Measurements from ENCODE around the gene CPAMD8. TPM values are rescaled to one million over a fixed set of nuclear protein-coding genes. Genes with fewer than 3 reads are reported as not detected.
"Not testable (repeated sequence)": the region's sequence is repeated elsewhere in the genome, so short reads cannot be mapped to it uniquely, and the experiment has no call there.

The CPAMD8 gene
- total and polyA plus RNA-seq, 2 experiments from 2014 or later: 7.9 to 17.6 TPM

DNA sequence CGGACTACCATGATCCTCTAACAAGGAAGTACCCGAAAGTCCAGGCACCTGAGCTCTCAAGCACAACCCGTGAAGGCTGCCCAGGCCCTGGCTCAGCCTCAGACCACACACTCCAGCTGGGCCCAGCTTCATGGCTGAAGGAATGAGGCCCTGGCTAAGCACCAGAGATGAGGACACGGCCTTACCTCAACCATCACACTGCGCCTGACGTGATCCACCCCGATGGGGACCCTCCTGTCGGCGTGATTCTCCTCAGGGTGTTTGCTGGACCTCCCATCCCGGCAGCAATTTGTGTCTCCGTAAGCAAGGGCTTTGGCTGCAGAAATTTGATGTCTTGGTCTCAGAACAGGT, 81.3 kb downstream of the CPAMD8 start:
- 94% methylated on average over 11 of the region's 11 CpGs for WGBS (ENCODE audit: low lambda C conversion rate, missing lambda C conversion rate)
- Histone ChIP-seq H3K9me2 (replicated peaks; ENCODE audit: insufficient read depth) (no peaks in the 10 kb centered on the region), H3K27me3 (no peaks in the 10 kb centered on the region), H3K4me3 (no peak overlapping the region), H3K4me1 (ENCODE audit: insufficient read depth) (no peaks in the 10 kb centered on the region), H3K36me3 (replicated peaks; ENCODE audit: insufficient read depth, low read depth) (no peaks in the 10 kb centered on the region), H3K27ac (no peak overlapping the region), H3K79me2 (no peaks in the 10 kb centered on the region), H3K9me3 (ENCODE audit: low read depth) (no peaks in the 10 kb centered on the region), H4K20me1 (ENCODE audit: insufficient read depth, poor library complexity, severe bottlenecking) (no peaks in the 10 kb centered on the region), H2AFZ (no peak overlapping the region), H3K4me2 (no peak overlapping the region)
- DNase-seq (ENCODE audit: low spot score): no peak
- no peak for TF ChIP-seq CTCF (IDR thresholded peaks at IDR 0.05; ENCODE audit: poor library complexity)
- TF ChIP-seq EZH2phosphoT487 (IDR thresholded peaks at IDR 0.05; ENCODE audit: low read depth, severe bottlenecking, unreplicated experiment): no peak
- no peak for TF ChIP-seq EZH2 (IDR thresholded peaks at IDR 0.05; ENCODE audit: borderline replicate concordance)

DNA sequence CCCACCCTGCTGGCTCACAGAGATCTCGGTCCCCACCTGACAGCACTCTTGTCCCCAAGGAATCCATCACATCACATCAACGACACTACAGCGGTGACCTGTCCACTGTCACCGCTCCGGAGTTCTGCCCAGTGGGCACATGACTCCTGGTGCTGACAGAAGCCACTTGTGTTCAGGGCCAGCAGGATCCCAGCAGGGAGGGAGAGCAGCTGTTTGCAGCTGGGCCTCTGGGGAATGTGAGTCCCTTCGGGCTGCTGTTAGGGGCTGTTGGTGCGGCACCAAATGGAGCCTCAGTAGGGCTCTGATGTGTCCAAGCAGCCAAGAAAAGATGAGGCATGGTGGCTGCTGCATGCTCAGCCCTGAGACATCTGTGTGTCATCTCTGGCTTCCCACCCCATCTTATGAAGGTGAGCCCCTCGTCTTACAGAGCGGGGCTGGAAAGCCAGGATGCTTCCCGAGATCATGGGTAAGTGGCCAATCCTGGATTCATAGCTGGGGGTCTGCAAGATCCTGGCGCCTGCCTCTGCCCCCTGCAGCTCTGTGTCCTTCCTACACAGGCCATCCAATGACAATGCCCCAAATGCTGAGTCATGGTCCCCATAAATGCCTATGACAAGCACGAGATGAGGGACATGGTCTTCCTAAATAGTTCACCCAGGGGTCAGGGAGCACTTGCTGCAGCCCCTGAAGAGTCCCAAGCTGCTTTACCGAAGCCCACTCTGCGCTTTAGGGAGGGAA, 81.8 kb downstream of the CPAMD8 start:
- H3K4me1 ChIP-seq (ENCODE audit: insufficient read depth): no peaks in the 10 kb centered on the region
- H3K9me2 ChIP-seq (replicated peaks; ENCODE audit: insufficient read depth): no peaks in the 10 kb centered on the region
- no peak overlapping the region for H3K4me2 ChIP-seq
- H4K20me1 ChIP-seq (ENCODE audit: insufficient read depth, poor library complexity, severe bottlenecking): no peaks in the 10 kb centered on the region
- no peaks in the 10 kb centered on the region for H3K27me3 ChIP-seq
- no peak for DNase-seq (ENCODE audit: low spot score)
- no peak for TF ChIP-seq EZH2 (IDR thresholded peaks at IDR 0.05; ENCODE audit: borderline replicate concordance)
- TF ChIP-seq CTCF (IDR thresholded peaks at IDR 0.05; ENCODE audit: poor library complexity): no peak
- no peak for TF ChIP-seq EZH2phosphoT487 (IDR thresholded peaks at IDR 0.05; ENCODE audit: low read depth, severe bottlenecking, unreplicated experiment)
- H3K79me2 ChIP-seq: no peaks in the 10 kb centered on the region
- H3K36me3 ChIP-seq (replicated peaks; ENCODE audit: insufficient read depth, low read depth): no peaks in the 10 kb centered on the region
- no peaks in the 10 kb centered on the region for H3K9me3 ChIP-seq (ENCODE audit: low read depth)
- no peak overlapping the region for H3K27ac ChIP-seq
- H2AFZ ChIP-seq: no peak overlapping the region
- no peak overlapping the region for H3K4me3 ChIP-seq
- WGBS (ENCODE audit: low lambda C conversion rate, missing lambda C conversion rate): 87% methylated on average over 14 of the region's 14 CpGs

DNA sequence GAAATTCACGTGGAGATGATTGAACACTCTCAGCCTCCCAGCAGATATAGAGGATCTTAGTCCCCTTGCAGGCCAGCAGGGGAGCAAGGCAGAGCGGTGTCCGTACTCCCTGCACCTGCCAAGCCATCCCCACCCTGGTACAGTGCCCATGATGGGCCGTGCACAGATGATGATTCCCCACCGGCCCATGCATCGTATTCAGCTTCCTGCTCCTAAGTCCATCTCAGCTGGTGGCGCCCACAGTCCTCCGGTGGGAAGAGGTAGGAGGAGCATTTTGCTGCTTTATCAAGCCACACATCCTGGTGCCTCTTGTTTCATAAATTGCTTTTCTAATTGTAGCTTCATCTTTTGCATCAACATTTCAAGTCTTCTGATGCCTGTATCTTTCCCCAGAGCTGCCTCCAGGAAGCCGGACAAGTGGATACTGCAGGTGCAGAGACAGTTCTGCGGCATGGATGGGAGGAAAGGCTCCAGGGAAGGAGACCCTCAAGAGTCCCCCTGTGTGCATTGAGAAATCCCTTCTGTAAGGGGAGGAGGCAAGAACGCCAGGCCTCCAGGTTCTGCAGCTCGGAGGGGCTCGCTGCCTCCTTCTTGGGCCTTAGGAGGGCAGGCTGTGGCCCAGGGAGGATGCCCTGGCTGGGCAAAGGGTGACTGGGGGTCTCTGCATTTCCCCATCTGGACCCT, 82.5 kb downstream of the CPAMD8 start:
- Histone ChIP-seq H3K9me3 (ENCODE audit: low read depth) (no peaks in the 10 kb centered on the region), H3K4me2 (no peak overlapping the region), H4K20me1 (ENCODE audit: insufficient read depth, poor library complexity, severe bottlenecking) (no peaks in the 10 kb centered on the region), H3K27me3 (no peaks in the 10 kb centered on the region), H3K9me2 (replicated peaks; ENCODE audit: insufficient read depth) (no peaks in the 10 kb centered on the region), H3K4me1 (ENCODE audit: insufficient read depth) (no peaks in the 10 kb centered on the region), H3K79me2 (no peaks in the 10 kb centered on the region), H3K27ac (no peak overlapping the region), H2AFZ (no peak overlapping the region), H3K36me3 (replicated peaks; ENCODE audit: insufficient read depth, low read depth) (no peaks in the 10 kb centered on the region), H3K4me3 (no peak overlapping the region)
- DNase-seq (ENCODE audit: low spot score): no peak
- 91% methylated on average over 13 of the region's 13 CpGs for WGBS (ENCODE audit: low lambda C conversion rate, missing lambda C conversion rate)
- TF ChIP-seq CTCF (IDR thresholded peaks at IDR 0.05; ENCODE audit: poor library complexity) (no peak), EZH2 (IDR thresholded peaks at IDR 0.05; ENCODE audit: borderline replicate concordance) (no peak), EZH2phosphoT487 (IDR thresholded peaks at IDR 0.05; ENCODE audit: low read depth, severe bottlenecking, unreplicated experiment) (no peak)

- H3K27ac ChIP-seq; H3K36me3 ChIP-seq (replicated peaks; ENCODE audit: insufficient read depth, low read depth); H3K4me3 ChIP-seq; H3K9me2 ChIP-seq (replicated peaks; ENCODE audit: insufficient read depth); H3K9me3 ChIP-seq (ENCODE audit: low read depth); H3K4me1 ChIP-seq (ENCODE audit: insufficient read depth); H2AFZ ChIP-seq; DNase-seq (ENCODE audit: low spot score); H3K27me3 ChIP-seq; H3K79me2 ChIP-seq; H4K20me1 ChIP-seq (ENCODE audit: insufficient read depth, poor library complexity, severe bottlenecking); H3K4me2 ChIP-seq: not testable (repeated sequence)
- WGBS (ENCODE audit: low lambda C conversion rate, missing lambda C conversion rate): 95% methylated on average over 7 of the region's 7 CpGs
These were observed 83.5 kb downstream of the CPAMD8 start for GRCh38 chr19:16943090-16943489.
